Body of pancreas (tissue), 4 donors: ENCODE data around the gene KLHDC7A.

Experiments
- CTCF ChIP-seq, 7 experiments: fragments of 450-650 bp in 4 of 7; fragments of 200-600 bp in 3 of 7; sonication (generic) in 3 of 7; IDR thresholded peaks; one replicate each; pipeline ENCODE4 v1.5.1; 2016 to 2019; ENCODE audit warnings: antibody characterized with exemption in 7 of 7
- POLR2A ChIP-seq, 3 donors: fragments of 450-650 bp; IDR thresholded peaks; one replicate each; pipeline ENCODE4 v1.6.1; 2016; ENCODE audit warnings: antibody characterized with exemption in 3 of 3, mild to moderate bottlenecking in 2 of 3

GRCh38 chr1:18516473-18516872 lies 35.7 kb downstream of the KLHDC7A start:
- TF ChIP-seq CTCF (IDR thresholded peaks at IDR 0.05) (no peak), POLR2A (IDR thresholded peaks at IDR 0.05) (no peak)
